Caco-2 (cell line): Measurements from ENCODE around the gene FAM114A1. TPM values are rescaled to one million over a fixed set of nuclear protein-coding genes. Genes with fewer than 3 reads are reported as not detected.

Source experiments
- BruUV-seq: library from RNA; stranded (reverse); fragments of 400-500 nt; replicated peaks from 2 replicates; lab custom pipeline; 2021; lab: Mats Ljungman, UMichigan
- CTCF ChIA-PET: fragments of 300-600 bp; sonication (Branson Sonifier 250); formaldehyde crosslinking; loops from one replicate; lab custom pipeline; 2022; ENCODE audit warnings: antibody characterized with exemption; lab: Charles Lee
- POLR2A ChIA-PET: fragments of 300-600 bp; sonication (Branson Sonifier 250); formaldehyde crosslinking; loops from one replicate; lab custom pipeline; 2022; ENCODE audit warnings: antibody characterized with exemption; lab: Charles Lee
- DNase-seq, 2 experiments: peaks; one replicate each; pipeline versions ENCODE4 v3.0.0 to v3.0.0-alpha.2; 2020 to 2022
- H3K27me3 ChIP-seq: replicated peaks from 2 replicates; pipeline ENCODE4 v1.6.0; 2011; ENCODE audit warnings: low read length; ENCODE audit not compliant: control insufficient read depth, insufficient read depth
- H3K36me3 ChIP-seq: 2 replicates; pipeline ENCODE4 v1.5.1; 2011; ENCODE audit warnings: low read length; ENCODE audit not compliant: control insufficient read depth, insufficient read depth
- H3K4me1 ChIP-seq: fragments of 250-450 bp; sonication (Bioruptor Pico); 2 replicates; pipeline ENCODE4 v1.5.1; 2020; ENCODE audit warnings: mild to moderate bottlenecking
- H3K4me3 ChIP-seq: 2 replicates; pipeline ENCODE4 v1.5.1; 2011; ENCODE audit warnings: low read depth, mild to moderate bottlenecking, control low read depth, low read length
- H3K9me3 ChIP-seq: fragments of 250-450 bp; sonication (Bioruptor Pico); 2 replicates; pipeline ENCODE4 v1.5.1; 2020; ENCODE audit warnings: mild to moderate bottlenecking, moderate library complexity
- H3K27ac Mint-ChIP-seq: one replicate; pipeline ENCODE4 v1.8.0; 2022; ENCODE audit warnings: mixed read lengths; ENCODE audit not compliant: unreplicated experiment
- H3K27me3 Mint-ChIP-seq: one replicate; pipeline ENCODE4 v1.8.0; 2022; ENCODE audit warnings: mixed read lengths; ENCODE audit not compliant: insufficient read depth, unreplicated experiment
- H3K36me3 Mint-ChIP-seq: one replicate; pipeline ENCODE4 v1.8.0; 2022; ENCODE audit warnings: mild to moderate bottlenecking, mixed read lengths; ENCODE audit not compliant: insufficient read depth, unreplicated experiment
- H3K4me1 Mint-ChIP-seq: one replicate; pipeline ENCODE4 v1.8.0; 2022; ENCODE audit warnings: low read depth, mixed read lengths; ENCODE audit not compliant: unreplicated experiment
- H3K4me3 Mint-ChIP-seq: one replicate; pipeline ENCODE4 v1.8.0; 2022; ENCODE audit warnings: mild to moderate bottlenecking, moderate library complexity, mixed read lengths; ENCODE audit not compliant: unreplicated experiment
- H3K9me3 Mint-ChIP-seq: one replicate; pipeline ENCODE4 v1.8.0; 2022; ENCODE audit warnings: mixed read lengths; ENCODE audit not compliant: unreplicated experiment
- intact Hi-C: fragments of 100-400 bp; cut with micrococcal nuclease; formaldehyde crosslinking; loops from one replicate; pipeline ENCODE4 v1.10.0; 2022; ENCODE audit not compliant: unreplicated experiment
- total RNA-seq: library from RNA; stranded (reverse); gene quantifications from 2 replicates; pipeline ENCODE4 v1.2.3, GENCODE V29; 2022
- TF ChIP-seq, protein P1 (sequence below), 2 experiments: fragments of 200-600 bp in 1 of 2; IDR thresholded peaks; 1 replicate in 1 of 2; 2 replicates in 1 of 2; pipeline versions ENCODE4 v1.5.1 to v1.8.0; 2011 to 2022; ENCODE audit warnings: antibody characterized with exemption in 1 of 2, control low read depth in 1 of 2, inconsistent platforms in 1 of 2, low read depth in 1 of 2, low read length in 1 of 2, mild to moderate bottlenecking in 1 of 2, moderate library complexity in 1 of 2; ENCODE audit not compliant: insufficient read depth in 1 of 2, severe bottlenecking in 1 of 2, unreplicated experiment in 1 of 2

The FAM114A1 gene
- total RNA-seq, 1 experiment from 2014 or later = 20.8 TPM

DNA sequence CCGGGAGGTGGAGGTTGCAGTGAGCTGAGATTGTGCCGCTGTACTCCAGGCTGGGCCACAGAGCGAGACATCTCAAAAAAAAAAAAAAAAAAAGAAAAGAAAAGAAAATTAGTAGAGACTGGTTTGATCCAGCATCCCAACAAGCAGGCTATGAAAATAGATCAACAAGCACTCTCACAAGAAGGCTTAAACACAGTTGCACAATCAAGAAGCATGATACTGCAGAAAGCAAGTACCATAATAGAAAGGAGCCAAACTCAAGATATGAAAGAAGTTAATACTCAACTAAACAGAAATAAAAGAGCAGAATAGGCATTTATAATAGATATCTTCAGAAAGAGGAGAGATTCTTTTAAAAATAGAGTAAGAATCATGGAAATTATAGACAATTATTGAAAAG lies 21.6 kb upstream of the FAM114A1 start:
- H3K9me3 ChIP-seq = no peaks in the 10 kb centered on the region
- H3K27me3 Mint-ChIP-seq = peaks cover 11% of the 10 kb centered on the region
- H3K36me3 Mint-ChIP-seq = no peaks in the 10 kb centered on the region
- H3K9me3 Mint-ChIP-seq = peaks cover 17% of the 10 kb centered on the region
- POLR2A ChIA-PET = no interaction called here
- BruUV-seq = no TSS peak
- H3K27ac Mint-ChIP-seq = no peak overlapping the region
- no peak overlapping the region for H3K4me3 ChIP-seq
- no peak overlapping the region for H3K4me3 Mint-ChIP-seq
- CTCF ChIA-PET = no interaction called here
- H3K36me3 ChIP-seq = no peaks in the 10 kb centered on the region
- intact Hi-C loops = no loop called here
- DNase-seq = no peak
- no peaks in the 10 kb centered on the region for H3K4me1 ChIP-seq
- TF ChIP-seq, protein P1, sequence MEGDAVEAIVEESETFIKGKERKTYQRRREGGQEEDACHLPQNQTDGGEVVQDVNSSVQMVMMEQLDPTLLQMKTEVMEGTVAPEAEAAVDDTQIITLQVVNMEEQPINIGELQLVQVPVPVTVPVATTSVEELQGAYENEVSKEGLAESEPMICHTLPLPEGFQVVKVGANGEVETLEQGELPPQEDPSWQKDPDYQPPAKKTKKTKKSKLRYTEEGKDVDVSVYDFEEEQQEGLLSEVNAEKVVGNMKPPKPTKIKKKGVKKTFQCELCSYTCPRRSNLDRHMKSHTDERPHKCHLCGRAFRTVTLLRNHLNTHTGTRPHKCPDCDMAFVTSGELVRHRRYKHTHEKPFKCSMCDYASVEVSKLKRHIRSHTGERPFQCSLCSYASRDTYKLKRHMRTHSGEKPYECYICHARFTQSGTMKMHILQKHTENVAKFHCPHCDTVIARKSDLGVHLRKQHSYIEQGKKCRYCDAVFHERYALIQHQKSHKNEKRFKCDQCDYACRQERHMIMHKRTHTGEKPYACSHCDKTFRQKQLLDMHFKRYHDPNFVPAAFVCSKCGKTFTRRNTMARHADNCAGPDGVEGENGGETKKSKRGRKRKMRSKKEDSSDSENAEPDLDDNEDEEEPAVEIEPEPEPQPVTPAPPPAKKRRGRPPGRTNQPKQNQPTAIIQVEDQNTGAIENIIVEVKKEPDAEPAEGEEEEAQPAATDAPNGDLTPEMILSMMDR (IDR thresholded peaks at IDR 0.05; ENCODE audit: insufficient read depth in 1 of 2, low read depth in 1 of 2, low read length in 1 of 2, severe bottlenecking in 1 of 2, unreplicated experiment in 1 of 2) = no peak
- H3K27me3 ChIP-seq = no peaks in the 10 kb centered on the region
- no peaks in the 10 kb centered on the region for H3K4me1 Mint-ChIP-seq

DNA sequence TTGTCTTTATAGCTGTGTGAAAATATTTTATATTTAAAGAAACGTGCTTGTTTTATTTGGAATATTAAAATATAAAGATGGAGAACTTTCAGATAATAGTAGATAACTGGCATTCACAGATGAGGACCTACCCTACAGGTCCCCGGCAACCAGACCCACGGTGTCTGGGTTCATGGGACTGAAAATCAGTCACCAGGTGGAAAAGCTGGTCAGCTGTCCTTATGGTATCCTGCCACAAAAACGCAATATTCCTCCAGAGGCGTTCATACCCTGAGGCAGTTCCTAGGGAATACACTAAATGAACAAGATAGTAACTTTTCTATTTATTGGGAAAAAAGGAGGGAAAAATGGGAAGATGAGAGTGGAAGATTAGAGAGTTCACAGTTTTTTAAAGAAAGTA lies 12.1 kb upstream of the FAM114A1 start:
- ChIA-PET CTCF (interaction anchor here (0.8 to 1.6 kb wide), 3 partner anchors 23 to 96 kb away, joined by 3 to 9 read pairs (median 4); no protein-coding TSS in a partner anchor), POLR2A (no interaction called here)
- Mint-ChIP-seq H3K27ac (no peak overlapping the region), H3K36me3 (no peaks in the 10 kb centered on the region), H3K9me3 (no peaks in the 10 kb centered on the region), H3K4me3 (no peak overlapping the region), H3K27me3 (no peaks in the 10 kb centered on the region), H3K4me1 (peaks cover 7% of the 10 kb centered on the region)
- H3K4me1 ChIP-seq = no peaks in the 10 kb centered on the region
- BruUV-seq = no TSS peak
- DNase-seq = no peak
- no peak overlapping the region for H3K4me3 ChIP-seq
- no peaks in the 10 kb centered on the region for H3K36me3 ChIP-seq
- TF ChIP-seq, protein P1 (IDR thresholded peaks at IDR 0.05; ENCODE audit: insufficient read depth in 1 of 2, low read depth in 1 of 2, low read length in 1 of 2, severe bottlenecking in 1 of 2, unreplicated experiment in 1 of 2) = no peak
- intact Hi-C loops = no loop called here
- no peaks in the 10 kb centered on the region for H3K9me3 ChIP-seq
- H3K27me3 ChIP-seq = no peaks in the 10 kb centered on the region

DNA sequence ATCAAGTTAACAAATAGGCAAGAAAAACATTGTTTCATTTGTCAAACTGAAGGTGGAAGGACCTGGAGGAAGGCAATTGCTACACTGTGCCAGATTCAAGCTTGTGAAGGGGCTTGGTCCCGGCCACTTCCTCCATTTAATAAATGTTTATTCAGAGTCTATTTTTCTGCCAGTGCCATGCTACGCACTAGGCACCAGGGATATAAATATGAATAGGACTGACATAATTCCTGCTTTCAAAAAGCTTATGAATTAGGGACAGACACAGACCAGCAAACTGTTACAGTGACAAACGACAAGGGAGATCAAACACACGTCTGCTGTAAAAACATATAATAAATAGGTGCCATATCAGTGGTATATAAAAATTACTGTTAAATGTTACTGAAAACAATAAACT lies 11.6 kb upstream of the FAM114A1 start:
- H3K4me3 Mint-ChIP-seq = peak overlapping the region; percentile 54
- H3K27ac Mint-ChIP-seq = no peak overlapping the region
- H3K27me3 Mint-ChIP-seq = no peaks in the 10 kb centered on the region
- no peaks in the 10 kb centered on the region for H3K9me3 ChIP-seq
- H3K36me3 ChIP-seq = no peaks in the 10 kb centered on the region
- peaks cover 7% of the 10 kb centered on the region for H3K4me1 Mint-ChIP-seq
- TF ChIP-seq, protein P1 (IDR thresholded peaks at IDR 0.05; ENCODE audit: insufficient read depth in 1 of 2, low read depth in 1 of 2, low read length in 1 of 2, severe bottlenecking in 1 of 2, unreplicated experiment in 1 of 2) = no peak
- ChIA-PET CTCF (interaction anchor here (0.8 to 1.6 kb wide), 3 partner anchors 24 to 96 kb away, joined by 3 to 9 read pairs (median 4); no protein-coding TSS in a partner anchor), POLR2A (no interaction called here)
- H3K9me3 Mint-ChIP-seq = no peaks in the 10 kb centered on the region
- H3K36me3 Mint-ChIP-seq = no peaks in the 10 kb centered on the region
- H3K4me3 ChIP-seq = no peak overlapping the region
- no peaks in the 10 kb centered on the region for H3K4me1 ChIP-seq
- BruUV-seq = no TSS peak
- DNase-seq = no peak
- no peaks in the 10 kb centered on the region for H3K27me3 ChIP-seq
- intact Hi-C loops = loop anchor here (1.0 kb wide), 1 partner anchor 97 kb away; no protein-coding TSS in a partner anchor
